Fibroblast of skin of scalp (primary cell): ENCODE data around the gene GLRX.

Experiments
- DNase-seq: peaks from one replicate; pipeline ENCODE4 v3.0.0-alpha.2; 2013

Gene GLRX

DNA sequence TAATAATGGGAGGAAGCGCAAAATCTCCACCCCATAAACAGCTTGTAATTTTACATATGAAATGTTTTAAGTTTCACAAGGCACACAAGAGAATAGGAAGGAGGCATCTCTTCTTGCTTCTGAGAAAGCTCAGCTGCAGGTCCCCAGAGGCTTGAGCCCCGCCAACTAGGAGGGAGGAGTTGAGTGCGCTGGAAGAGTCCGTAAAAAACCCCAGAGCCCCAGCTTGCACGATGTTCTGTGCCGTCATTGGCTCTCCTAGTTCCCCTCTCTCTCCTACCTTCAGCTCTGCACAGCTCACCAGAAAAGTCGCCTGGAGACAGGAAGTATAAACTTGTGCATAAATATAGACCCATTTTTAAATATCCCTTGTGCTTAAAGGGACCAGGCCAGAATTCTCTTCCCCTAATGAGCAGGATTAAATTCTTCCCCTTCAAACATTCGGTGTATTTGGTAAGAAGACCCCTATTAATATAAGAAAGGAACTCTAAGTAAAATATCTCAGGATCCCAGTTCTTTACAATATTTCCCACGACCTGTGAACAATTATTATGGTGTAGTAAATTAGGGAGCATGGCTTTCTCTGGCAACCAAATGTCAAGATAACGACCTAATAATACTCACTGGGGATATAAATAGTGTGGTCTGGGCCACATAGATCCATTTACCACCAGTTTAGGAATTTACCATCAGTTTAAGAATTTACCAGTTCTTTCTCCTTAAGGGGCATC is 13.7 kb downstream of the GLRX start:
- DNase-seq, result peak; percentile 80

DNA sequence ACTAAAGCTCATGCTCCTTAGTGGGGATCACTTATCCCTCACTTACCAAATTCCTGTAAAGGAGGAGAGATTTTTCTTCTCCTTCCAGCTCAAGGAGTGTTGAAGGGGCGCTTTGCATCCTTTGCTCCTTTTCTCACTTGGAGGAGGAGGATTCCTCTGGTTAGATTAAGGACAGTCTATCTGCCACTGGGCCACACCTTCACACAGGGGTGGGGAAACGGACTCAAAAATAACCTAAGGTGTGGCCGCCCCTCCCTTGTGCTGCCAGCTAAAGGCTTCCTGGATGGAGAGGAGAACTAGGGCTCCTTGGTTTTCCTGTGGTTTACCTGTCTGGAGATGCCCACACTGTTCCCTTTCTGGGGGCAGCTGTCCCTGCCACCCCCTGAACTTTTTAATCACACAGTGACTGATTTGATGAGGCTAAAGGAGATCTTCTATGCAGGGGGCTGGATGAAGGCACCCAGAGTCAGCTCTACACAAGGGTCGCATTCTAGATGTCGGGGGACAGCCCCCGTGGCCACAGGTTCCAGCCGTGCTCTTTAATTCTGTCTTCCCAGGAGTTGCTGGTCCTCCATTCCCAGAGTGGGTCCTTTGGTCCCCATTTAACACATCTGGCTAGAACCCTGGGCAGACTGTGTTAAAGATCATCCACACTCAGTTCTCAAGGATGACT is 14.4 kb downstream of the GLRX start:
- DNase-seq, result no peak

DNA sequence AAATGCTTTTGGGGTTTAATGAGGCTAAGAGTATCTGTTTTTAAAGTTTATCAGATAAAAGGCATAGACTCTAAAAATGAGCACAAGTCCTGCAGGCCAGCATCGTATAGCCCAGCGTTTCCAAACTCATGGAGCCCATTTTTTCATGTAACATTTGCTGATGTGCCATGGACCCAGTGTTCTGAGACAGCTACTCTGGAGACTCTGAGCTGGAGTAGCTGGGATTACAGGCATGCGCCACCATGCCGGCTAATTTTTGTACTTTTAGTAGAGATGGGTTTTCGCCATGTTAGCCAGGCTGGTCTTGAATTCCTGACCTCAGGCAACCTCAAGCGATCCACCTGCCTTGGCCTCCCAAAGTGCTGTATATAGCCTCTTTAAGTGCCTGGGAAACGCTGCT is 15.8 kb downstream of the GLRX start:
- no peak for DNase-seq

DNA sequence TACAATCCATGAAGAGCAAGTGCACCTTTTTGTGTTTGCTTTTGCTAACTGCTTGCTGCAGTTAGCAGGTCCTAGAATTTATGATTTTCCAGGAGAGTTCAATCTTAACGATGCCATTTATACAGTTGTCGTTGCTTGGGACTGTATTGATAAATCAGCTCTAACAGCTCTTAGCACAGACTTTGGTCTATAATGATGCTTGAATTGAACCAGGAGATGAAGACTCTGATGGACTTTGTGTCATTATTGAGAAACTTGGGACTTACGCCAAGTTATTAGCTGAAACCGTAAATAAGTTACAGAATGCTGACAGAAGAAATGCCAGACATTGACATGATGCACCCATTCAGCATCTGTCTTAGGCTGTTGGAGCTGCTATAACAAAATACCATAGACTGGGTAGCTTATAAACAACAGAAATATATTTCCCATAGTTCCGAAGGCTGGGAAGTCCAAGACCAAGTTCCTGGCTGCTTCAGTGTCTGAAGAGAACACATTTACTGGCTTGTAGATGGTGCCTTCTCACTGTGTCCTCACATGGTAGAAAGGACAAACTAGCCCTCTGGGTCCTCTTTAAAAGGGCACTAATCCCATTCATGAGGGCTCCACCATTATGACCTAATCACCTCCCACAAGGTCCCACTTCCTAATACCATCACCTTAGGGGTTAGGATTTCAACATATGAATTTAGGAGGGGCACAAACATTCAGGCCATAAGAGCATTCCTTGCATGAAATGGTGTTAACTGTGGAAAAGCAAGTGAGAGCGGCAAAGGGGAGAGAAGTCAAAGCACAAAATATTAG is 17.6 kb downstream of the GLRX start:
- DNase-seq, result no peak

DNA sequence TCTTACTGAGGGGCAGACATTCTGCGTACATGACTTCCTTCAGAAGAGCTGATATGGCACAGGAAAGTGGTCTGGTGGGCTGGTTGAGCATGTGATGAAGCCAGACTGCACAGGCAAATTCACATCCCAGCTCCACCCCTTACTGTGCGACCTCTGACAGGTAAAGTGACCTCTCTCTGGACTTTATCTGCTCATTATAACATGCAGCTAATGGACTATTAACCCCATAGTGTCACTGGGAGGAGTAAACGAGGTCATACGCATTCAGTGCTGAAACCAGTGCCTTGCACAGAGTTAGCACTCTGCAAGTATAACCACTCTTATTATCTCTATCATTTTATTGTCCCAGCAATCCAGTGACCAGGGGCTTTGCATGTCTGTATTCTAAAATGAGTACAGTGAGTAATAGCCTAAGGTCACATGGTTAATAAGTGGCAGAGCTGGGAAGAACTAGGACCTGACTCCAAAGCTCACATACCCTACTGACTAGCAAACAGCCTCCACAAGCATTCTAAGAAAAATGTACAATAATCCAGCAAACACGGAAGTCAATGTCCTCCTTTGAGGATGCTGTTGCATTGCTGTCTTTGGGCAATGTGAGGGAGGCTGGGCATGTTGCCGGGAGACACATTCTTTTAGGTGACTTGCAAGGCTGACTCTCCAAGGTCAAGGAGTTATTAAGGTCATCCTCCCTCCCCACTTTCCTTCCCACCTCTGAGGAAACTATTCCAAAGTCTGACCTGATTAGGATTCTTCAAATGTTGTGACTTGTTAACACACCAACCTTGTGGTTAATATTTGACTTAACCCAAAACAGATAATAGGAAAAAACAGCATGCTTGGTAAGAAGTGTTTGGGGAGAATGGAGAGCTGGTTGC is 19.0 kb downstream of the GLRX start:
- DNase-seq, result no peak

DNA sequence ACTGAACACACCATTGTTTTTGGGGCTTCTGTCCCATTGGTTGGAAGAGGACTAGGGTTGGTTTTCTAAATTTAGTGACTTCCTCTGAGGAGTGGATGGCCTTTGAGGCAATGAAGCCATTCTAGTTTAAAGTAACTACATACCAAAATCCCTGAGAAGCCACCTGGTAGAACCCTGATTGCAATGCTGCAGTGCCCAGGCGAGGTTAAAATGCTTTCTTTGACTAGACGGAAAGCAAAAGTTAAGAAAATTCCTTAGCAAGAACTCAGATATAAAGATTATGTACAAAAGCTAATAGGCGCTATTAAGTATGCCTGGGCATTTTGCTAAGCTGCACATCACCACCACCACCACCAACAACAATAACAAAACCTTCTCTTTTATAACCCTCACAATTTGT is 20.6 kb downstream of the GLRX start:
- DNase-seq, result no peak

DNA sequence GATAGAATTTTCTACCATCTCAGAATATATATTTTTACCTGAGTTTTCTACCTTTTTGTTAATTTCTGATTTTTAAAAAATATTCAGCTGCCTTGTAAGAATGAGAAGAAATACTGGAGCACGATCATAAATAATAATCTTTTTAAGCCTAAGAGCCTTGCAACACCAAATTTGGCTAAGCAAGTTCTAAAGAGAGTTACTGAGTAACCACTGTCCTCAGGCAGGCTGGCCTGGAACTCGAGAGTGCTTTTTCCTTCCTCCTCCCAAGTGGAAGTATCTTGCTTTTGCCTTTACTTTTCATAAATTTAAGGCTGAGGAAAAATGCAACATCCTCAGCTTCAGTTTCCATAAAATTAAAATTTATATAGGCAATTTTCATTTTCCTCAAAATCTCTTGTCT is 21.0 kb downstream of the GLRX start:
- no peak for DNase-seq

DNA sequence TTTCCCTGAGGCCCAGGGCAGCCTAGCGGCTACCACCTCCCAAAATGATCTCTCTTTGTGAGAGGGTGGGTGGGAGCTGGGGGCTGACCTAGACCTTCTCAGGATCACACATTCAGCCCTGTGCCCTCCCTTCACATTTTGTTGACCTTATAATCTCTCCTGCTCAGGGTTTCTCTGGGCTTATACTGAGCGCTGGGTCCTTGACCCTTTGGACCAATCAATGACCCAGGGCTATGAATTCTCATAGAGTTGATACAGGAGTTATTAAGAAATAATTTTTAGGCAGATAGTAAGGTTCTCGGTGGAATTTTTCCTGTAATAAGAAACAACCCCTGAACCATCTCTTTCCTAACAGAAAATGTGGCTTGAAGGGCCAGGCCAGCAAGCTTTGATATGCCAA is 22.0 kb downstream of the GLRX start:
- no peak for DNase-seq

DNA sequence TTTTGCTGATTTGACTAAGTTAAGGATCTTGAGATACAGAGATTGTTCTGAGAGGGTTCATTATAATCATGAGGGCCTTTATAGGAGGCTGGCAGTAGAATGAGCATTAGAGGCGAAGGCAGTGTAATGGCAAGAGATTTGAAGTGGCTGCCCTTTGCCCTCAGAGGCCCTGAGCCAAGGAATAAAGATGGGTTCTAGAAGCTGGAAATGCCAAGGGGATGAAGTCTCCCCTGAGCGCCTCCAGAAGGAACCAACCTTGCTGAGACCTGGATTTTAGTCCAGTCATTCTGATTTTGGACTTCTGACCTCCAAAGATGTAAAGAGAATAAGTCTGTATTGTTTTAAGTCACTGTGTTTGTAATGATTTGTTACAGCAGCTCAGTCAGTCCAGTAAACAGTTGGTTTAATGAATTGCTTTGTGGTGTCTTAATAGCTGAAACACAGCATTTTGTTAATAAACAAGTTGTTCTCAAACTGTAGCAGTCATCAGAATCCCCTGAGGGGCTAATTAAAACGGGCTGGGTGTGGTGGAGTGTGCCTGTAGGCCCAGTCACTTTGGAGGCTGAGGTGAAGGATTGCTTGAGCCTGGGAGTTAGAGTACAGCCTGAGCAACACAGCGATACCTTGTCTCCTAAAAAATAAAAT is 23.2 kb downstream of the GLRX start:
- DNase-seq, result no peak

DNA sequence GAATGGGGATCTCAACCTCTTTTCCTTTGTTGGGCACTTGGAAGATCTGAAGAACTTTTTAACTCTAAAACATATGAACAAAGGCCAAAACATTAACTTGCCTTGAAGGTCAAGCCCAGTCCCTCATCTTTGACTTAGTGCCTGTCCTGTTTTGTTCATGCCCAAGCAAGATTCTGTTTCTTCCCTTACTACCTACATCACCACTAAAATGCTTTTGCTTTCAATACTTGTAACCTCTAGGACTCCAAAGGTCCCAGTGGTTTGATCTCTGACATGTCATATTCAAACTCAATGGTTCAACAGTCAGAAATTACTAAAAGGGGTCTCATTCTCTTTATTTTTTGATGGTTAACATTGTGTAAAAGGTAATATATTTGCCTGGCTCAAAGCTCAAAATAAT is 24.0 kb downstream of the GLRX start:
- DNase-seq, result no peak

DNA sequence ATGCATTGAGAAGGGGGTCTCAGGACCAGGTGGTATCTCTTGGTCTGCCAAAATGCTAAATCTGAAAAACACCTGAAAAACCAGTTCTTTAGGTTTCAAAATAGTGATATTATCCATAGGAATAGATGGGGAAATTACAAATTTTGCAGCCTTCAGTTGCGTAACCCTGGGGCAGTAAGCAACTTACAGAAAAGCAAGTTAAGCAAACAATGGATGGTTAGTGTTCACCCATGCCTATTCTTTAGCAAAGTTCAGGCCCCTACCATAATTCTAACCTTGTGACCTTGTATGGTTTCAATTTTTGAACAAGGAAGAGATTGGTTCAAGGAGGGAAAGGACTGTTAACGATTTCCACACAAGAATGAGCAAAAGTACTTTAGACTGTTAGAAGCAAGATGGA is 24.5 kb downstream of the GLRX start:
- DNase-seq, result no peak

DNA sequence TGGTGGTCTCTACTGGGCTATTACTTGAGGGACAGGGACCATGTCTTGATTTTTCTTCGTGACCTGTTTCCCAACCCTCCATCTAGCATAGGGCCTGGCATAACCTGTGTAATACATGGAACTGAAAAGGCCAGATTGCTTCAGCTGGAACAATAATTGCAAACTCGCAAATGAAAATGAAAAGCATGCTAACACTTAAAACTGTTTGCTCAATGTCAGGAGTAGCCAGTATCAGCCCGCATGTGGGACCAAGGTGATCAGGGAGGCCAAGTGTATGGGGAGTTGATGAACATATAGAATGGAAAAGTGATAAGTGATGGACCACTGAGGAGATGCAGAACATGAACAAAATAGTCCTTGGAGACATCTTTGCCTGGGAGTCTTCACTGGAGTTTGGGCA is 25.2 kb downstream of the GLRX start:
- DNase-seq, result no peak

DNA sequence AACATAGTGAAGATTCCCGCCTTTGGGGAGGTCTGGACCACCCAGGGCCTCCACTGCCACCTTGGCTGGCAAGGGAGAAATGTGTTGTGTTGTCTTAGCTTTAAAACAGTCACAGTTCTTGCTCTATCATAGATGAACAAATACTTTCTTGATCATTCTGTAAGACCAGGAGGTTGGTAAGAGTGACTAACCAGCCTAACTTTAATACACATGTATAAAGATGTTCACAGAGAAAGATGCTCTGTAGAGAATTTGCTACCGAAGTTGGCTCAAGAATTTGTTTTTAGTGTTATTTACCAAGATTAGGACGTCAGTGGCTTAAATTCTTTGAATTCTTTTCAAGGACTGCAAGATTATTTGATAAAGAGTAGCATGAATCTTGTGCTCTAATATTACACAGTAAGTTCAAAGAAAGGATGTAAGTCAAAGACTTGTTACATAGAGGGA is 28.4 kb downstream of the GLRX start:
- no peak for DNase-seq

DNA sequence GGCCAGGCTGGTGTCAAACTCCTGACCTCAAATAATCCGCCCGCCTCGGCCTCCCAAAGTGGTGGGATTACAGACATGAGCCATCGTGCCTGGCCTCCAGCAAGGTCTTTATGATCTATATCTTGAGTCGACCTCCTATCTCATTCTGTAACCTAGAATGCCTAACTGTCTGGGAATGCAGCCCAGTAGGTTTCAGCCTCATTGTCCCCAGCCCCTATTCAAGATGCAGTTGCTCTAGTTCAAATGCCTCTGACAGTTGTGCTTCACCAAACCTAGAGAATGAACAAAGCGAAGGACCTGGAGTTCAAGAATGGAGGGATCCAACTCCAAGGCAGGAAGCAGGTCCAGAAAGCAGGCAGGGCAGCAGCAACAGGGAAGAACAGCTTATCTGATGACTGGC is 30.8 kb downstream of the GLRX start:
- no peak for DNase-seq

DNA sequence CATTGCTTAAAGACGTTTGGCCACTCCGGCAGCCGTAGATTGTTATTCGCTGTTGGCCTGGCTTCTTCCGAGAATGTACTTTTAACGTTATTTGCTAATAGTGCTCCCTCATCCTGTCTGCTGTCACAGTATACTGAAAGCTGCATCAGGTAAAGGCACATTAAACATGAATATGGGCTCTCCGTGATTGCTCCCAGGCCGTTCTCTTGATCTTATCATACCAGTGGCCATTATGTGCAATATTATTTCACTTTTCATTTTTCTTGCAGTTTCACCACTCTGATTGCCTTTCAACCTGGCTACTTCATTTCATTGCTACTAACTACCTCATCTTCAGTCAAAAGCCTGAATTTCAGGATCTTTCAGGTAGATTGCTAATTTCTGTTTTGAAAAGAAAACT is 34.0 kb downstream of the GLRX start:
- DNase-seq, result no peak

DNA sequence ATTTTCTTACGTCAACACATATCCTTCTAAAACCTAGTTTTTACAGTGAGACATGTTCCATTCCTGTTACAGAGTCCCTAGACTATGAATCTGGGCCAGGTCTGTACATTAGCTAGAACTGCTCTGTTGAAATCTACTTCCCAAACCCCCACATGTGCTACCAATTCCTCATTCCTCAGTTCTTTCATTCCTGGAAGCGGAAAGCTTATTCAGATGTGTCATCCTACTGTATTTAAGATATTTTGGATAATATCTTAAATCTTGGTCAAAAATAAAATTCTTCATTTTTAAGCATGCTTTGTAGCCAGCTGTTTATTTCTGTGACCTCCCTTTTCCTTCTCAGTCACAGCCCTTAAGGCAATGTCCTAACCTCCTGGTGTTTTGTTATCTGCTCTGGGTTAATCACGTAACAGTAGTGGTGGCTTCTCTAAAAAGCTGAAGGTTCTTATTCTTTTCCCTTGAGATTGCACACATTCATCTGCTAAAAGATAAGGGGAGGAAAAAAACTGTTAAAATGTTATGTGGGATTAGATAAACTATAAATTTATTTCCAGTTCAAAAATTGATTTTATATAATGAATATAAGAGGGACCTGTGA is 35.6 kb downstream of the GLRX start:
- DNase-seq, result peak; percentile 58

DNA sequence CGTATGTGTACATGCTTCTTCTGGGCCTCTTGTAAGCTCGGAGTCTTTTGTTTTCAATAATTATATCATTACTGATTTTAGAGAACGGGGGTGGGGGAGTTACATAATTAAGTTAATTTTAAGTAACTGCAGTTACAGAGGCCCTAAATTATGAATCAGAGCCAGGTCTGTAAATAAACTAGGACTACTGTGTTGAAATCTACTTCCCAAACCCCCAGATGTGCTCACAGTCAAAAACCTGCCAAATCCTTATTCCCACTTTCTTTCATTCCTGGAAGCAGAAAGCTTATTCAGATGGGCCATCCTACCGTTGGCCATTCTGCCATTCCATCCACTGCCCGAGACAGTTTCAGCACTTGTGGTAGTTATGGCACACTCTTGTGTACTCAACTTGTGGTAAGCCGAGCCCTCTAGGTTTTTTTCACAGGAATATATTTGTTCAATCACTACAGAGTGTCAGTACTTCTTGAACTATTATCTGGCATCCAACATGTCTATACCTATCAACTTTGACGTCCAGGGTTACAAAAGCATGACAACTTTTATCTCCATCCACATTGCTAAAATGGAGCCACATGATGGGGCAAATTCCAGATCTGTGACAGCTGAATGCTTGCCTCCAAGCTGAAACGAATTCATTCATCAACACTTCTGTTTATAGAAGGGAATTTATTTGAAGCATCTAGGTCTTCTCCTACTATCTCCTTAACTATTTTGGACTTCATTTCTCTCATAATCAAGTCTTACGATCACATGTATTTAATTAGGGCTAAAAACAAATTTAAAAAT is 37.8 kb downstream of the GLRX start:
- DNase-seq, result no peak

DNA sequence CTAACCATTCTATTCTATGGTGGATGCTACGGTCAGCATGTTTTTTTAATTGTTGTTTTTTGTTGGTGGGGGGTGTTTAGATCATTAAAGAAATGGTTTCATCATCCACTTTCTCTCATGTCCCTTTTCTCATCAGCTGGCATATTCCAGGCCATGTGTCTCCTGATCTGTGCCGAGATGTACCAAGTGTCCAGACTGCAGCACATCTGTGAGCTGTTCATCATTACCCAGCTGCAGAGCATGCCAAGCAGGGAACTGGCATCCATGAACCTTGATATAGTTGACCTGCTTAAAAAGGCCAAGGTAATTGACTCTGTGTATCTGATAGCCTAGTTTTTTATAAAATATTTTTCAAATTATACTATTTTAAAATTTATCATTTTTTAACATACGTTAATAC is 38.9 kb downstream of the GLRX start:
- no peak for DNase-seq

DNA sequence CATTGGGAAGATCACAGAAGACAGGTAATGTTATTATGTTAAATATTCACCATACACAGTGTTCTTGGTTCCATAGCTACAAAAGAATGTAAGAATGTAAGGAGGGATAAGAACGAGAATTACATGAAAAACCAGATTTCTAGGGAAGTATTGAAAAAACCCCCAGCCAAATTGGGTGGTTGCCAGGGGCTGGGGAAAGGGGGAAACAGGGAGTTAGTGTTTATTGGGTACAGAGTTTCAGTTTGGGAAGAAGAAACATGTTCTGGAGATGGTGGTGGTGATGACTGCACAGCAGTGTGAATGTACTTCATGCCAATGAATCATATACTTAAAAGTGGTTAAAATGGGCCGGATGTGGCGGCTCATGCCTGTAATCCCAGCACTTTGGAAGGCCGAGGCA is 40.3 kb downstream of the GLRX start:
- DNase-seq, result no peak

DNA sequence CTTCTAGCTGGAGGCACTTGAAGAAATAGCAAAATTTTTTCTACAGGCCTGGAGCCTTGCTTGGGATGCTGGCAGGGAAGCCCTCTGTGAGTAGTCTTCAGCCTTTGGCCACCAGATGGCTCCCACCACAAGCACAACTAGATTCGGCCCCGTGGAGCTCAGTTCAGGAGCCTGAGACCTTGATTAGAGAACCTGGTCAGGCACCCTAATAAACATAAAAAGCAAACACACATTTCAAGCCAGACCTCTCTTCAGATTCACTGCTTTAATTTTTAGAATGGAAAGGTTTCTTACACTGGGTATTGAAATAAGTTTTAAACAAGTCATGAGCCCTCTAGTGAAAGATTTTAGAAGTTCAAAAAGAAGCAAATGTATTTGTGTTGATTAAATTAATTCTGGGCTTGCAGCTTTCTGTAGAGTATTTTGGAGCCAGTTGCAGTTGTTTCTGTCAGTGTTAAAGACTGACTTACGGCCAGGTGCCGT is 41.4 kb downstream of the GLRX start:
- DNase-seq, result peak; percentile 76

DNA sequence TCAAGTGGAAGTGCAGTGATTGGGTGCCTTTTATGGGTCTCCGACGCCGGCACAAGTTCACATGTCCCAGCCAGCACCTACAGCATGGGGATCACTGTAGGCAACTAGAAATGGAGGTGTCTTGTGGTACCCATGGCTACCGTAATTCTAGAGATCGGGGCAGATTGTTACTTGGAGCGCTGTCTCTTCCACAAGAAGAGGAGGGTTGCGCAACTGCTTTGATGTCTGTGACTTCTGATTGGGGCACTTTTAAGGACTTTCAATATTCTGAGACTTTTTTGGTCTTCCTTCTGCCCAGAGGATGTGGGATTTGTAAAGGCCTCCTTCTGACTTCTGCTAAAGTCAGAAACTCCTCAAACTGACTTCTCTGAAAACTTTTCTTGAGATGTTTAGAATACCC is 41.9 kb downstream of the GLRX start:
- DNase-seq, result no peak
